Measurements from ENCODE around the gene NAP1L4.

NAP1L4 gene

DNA sequence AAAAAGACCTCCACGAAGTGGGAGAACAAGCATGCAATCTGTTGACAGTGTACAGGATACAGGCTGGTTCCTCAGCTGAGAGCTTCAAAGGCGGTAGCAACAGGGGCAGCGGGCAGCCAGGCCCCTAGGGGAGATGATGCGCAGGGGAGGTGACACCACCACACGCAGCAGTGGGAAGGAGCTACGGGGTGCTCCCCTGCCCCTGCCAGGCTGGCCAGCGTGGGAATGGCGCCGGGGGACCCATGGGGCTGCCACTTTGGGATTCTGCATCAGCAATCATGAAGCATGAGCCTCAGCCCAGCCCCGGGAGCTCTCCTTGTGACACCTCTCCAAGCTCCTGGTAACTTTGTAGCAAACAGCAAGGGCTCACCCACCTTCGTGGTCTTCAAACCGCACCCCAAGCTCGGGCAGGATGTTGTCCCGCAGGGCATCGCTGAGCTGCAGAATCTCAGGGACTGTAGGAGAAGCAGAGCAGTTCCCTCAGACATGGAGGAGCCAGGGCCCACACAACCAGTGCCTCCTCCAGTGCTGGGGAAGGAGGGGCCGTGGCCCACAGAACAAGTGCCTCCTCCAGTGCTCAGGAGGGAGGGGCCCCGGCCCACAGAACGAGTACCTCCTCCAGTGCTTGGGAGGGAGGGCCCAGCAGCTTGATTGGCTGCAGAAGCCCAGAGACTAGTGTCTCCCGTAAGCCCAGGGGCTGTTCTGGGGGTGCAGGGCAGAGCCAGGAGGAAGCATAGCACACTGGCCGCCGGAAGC is 14.6 kb upstream of the NAP1L4 start:
- Histone ChIP-seq H2AFZ (ENCODE audit: low read length) (no peak overlapping the region), H3K4me2 (ENCODE audit: low read depth, low read length, poor library complexity, severe bottlenecking) (no peak overlapping the region), H3K79me2 (ENCODE audit: insufficient read depth, low read length) (no peaks in the 10 kb centered on the region), H3K9ac (ENCODE audit: low read depth, low read length, poor library complexity, severe bottlenecking) (no peak overlapping the region), H3K4me3 (ENCODE audit: low read length, poor library complexity, severe bottlenecking) (no peak overlapping the region), H3K36me3 (ENCODE audit: insufficient read depth, low read length) (peaks cover 22% of the 10 kb centered on the region; the same call in 1 of the 2 replicates), H4K20me1 (ENCODE audit: insufficient read depth, low read length, poor library complexity, severe bottlenecking) (no peaks in the 10 kb centered on the region), H3F3A (ENCODE audit: low read depth) (no peaks in the 10 kb centered on the region), H3K9me2 (replicated peaks; ENCODE audit: low read depth, low read length) (no peaks in the 10 kb centered on the region), H3K27me3 (ENCODE audit: insufficient read depth, low read length, poor library complexity, severe bottlenecking) (no peaks in the 10 kb centered on the region), H3K9me3 (ENCODE audit: insufficient read depth, low read depth, low read length) (no peaks in the 10 kb centered on the region), H3K4me1 (ENCODE audit: insufficient read depth, low read length, poor library complexity, severe bottlenecking) (no peaks in the 10 kb centered on the region)
- TF ChIP-seq EZH2phosphoT487 (IDR thresholded peaks at IDR 0.05; ENCODE audit: borderline replicate concordance), result no peak
- TF ChIP-seq, protein P1, sequence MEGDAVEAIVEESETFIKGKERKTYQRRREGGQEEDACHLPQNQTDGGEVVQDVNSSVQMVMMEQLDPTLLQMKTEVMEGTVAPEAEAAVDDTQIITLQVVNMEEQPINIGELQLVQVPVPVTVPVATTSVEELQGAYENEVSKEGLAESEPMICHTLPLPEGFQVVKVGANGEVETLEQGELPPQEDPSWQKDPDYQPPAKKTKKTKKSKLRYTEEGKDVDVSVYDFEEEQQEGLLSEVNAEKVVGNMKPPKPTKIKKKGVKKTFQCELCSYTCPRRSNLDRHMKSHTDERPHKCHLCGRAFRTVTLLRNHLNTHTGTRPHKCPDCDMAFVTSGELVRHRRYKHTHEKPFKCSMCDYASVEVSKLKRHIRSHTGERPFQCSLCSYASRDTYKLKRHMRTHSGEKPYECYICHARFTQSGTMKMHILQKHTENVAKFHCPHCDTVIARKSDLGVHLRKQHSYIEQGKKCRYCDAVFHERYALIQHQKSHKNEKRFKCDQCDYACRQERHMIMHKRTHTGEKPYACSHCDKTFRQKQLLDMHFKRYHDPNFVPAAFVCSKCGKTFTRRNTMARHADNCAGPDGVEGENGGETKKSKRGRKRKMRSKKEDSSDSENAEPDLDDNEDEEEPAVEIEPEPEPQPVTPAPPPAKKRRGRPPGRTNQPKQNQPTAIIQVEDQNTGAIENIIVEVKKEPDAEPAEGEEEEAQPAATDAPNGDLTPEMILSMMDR (conservative IDR thresholded peaks at IDR 0.05; ENCODE audit: low read length), result no peak

DNA sequence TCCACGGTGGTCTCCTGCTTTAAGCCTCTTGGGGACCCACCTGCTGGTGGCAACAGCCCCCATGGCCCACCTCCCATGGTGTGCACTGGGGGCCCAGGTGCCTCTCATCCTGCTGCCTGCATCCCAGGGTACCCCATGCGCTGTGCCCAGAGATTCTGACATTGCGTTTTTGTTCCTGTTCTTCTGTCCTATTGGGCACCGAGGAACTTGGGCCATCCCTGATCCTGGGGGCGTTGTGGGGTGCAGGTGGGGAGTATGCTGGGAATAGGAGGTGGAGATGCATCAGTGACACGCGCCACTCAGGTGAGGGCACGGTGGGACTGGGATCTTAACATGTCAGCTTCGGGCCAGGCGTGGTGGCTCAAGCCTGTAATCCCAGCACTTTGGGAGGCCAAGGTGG is 12.4 kb upstream of the NAP1L4 start:
- Histone ChIP-seq H3K27me3 (ENCODE audit: insufficient read depth, low read length, poor library complexity, severe bottlenecking) (no peaks in the 10 kb centered on the region), H3K36me3 (ENCODE audit: insufficient read depth, low read length) (peaks cover 32% of the 10 kb centered on the region; the same call in 1 of the 2 replicates), H3K9ac (ENCODE audit: low read depth, low read length, poor library complexity, severe bottlenecking) (no peak overlapping the region), H3K4me2 (ENCODE audit: low read depth, low read length, poor library complexity, severe bottlenecking) (no peak overlapping the region), H4K20me1 (ENCODE audit: insufficient read depth, low read length, poor library complexity, severe bottlenecking) (no peaks in the 10 kb centered on the region), H3K79me2 (ENCODE audit: insufficient read depth, low read length) (no peaks in the 10 kb centered on the region), H2AFZ (ENCODE audit: low read length) (no peak overlapping the region), H3F3A (ENCODE audit: low read depth) (no peaks in the 10 kb centered on the region), H3K9me3 (ENCODE audit: insufficient read depth, low read depth, low read length) (no peaks in the 10 kb centered on the region), H3K9me2 (replicated peaks; ENCODE audit: low read depth, low read length) (no peaks in the 10 kb centered on the region), H3K4me3 (ENCODE audit: low read length, poor library complexity, severe bottlenecking) (no peak overlapping the region), H3K4me1 (ENCODE audit: insufficient read depth, low read length, poor library complexity, severe bottlenecking) (no peaks in the 10 kb centered on the region)
- TF ChIP-seq EZH2phosphoT487 (IDR thresholded peaks at IDR 0.05; ENCODE audit: borderline replicate concordance), result no peak
- TF ChIP-seq, protein P1 (conservative IDR thresholded peaks at IDR 0.05; ENCODE audit: low read length), result no peak

GRCh38 chr11:3003396-3004231 is 11.5 kb upstream of the NAP1L4 start:
- Histone ChIP-seq H3K9me2 (replicated peaks; ENCODE audit: low read depth, low read length) (no peaks in the 10 kb centered on the region), H3F3A (ENCODE audit: low read depth) (no peaks in the 10 kb centered on the region), H4K20me1 (ENCODE audit: insufficient read depth, low read length, poor library complexity, severe bottlenecking) (no peaks in the 10 kb centered on the region), H3K4me3 (ENCODE audit: low read length, poor library complexity, severe bottlenecking) (no peak overlapping the region), H3K79me2 (ENCODE audit: insufficient read depth, low read length) (no peaks in the 10 kb centered on the region), H3K9me3 (ENCODE audit: insufficient read depth, low read depth, low read length) (no peaks in the 10 kb centered on the region), H3K4me2 (ENCODE audit: low read depth, low read length, poor library complexity, severe bottlenecking) (no peak overlapping the region), H3K36me3 (ENCODE audit: insufficient read depth, low read length) (peaks cover 32% of the 10 kb centered on the region; the same call in 1 of the 2 replicates), H3K4me1 (ENCODE audit: insufficient read depth, low read length, poor library complexity, severe bottlenecking) (no peaks in the 10 kb centered on the region), H2AFZ (ENCODE audit: low read length) (no peak overlapping the region), H3K9ac (ENCODE audit: low read depth, low read length, poor library complexity, severe bottlenecking) (no peak overlapping the region), H3K27me3 (ENCODE audit: insufficient read depth, low read length, poor library complexity, severe bottlenecking) (no peaks in the 10 kb centered on the region)
- TF ChIP-seq EZH2phosphoT487 (IDR thresholded peaks at IDR 0.05; ENCODE audit: borderline replicate concordance), result no peak
- TF ChIP-seq, protein P1 (conservative IDR thresholded peaks at IDR 0.05; ENCODE audit: low read length), result no peak
